ENCODE results near the gene REEP1.
"Not testable (repeated sequence)": the region's sequence is repeated elsewhere in the genome, so short reads cannot be mapped to it uniquely, and the experiment has no call there.

Gene REEP1

GRCh38 chr2:86232373-86232784 is 105.0 kb downstream of the REEP1 start:
- no peak for DNase-seq (ENCODE audit: insufficient read length, low spot score)
- FAIRE-seq, result no peak
- no peak for TF ChIP-seq PAX5 (IDR thresholded peaks at IDR 0.05; ENCODE audit: insufficient read depth, low read length, severe bottlenecking)
- no peak for TF ChIP-seq POLR2AphosphoS5 (IDR thresholded peaks at IDR 0.05; ENCODE audit: low read depth, low read length)
- TF ChIP-seq SPI1 (IDR thresholded peaks at IDR 0.05; ENCODE audit: low read depth, low read length), result no peak
- no peak for TF ChIP-seq POLR2A (IDR thresholded peaks at IDR 0.05; ENCODE audit: low read depth, low read length)

DNA sequence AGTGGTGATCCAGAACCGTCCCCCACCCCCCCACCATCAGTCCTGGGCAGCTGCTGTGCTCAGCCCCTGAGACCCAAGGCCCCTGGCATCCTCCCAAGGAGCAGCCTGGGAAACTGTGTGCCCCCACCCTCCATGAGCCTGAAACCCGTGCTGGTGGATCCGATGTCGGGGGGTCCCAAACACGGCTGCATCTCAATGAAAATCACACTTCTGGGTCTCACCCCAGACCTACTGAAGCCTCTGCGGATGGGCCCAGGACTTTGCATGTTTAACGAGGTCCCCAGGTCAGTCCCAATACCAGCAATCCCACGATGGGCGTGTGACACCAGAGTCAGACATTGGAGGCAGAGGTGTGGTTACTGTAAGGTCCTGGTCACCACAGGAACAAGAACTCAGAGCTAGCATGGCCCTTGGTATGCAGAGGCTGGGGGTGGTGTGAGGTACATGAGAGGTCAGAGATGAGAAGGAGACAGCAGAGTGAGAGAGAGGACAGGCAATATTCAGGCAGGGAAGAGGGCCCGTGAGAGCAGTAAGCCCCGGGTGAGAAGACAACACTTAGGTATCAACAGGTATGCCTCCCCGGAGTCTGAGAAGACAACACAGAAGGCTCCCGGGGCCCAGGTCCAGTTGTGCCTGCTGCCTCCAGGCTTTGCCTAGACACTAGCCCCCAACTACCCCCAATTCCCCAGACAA is 105.6 kb downstream of the REEP1 start:
- DNase-seq (ENCODE audit: insufficient read length, low spot score) (no peak), FAIRE-seq (no peak)
- TF ChIP-seq SPI1 (IDR thresholded peaks at IDR 0.05; ENCODE audit: low read depth, low read length) (no peak), PAX5 (IDR thresholded peaks at IDR 0.05; ENCODE audit: insufficient read depth, low read length, severe bottlenecking) (no peak), POU2F2 (IDR thresholded peaks at IDR 0.05; ENCODE audit: low read depth, low read length) (no peak), POLR2A (IDR thresholded peaks at IDR 0.05; ENCODE audit: low read depth, low read length) (no peak), POLR2AphosphoS5 (IDR thresholded peaks at IDR 0.05; ENCODE audit: low read depth, low read length) (no peak), TAF1 (IDR thresholded peaks at IDR 0.05; ENCODE audit: low read depth, low read length) (no peak)

DNA sequence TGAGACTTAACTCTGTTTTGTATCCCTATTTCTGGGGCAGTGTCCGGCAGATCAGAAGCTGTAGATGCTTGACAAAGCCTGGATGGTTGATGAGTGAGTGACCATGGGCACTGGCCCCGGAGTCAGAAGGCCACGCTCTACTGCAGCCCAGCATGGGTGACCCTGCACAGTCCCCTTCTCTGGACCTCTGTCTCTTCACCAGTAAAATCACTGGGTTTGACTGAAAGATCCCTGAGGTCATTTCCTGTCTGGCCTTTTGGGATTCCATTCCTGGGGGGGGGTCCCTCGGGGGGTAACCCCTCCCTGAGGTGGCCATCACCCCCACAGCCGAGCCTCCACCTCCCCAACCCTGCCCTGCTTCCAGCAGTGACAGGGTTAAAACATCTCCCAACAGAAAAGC is 106.5 kb downstream of the REEP1 start:
- no peak for TF ChIP-seq POU2F2 (IDR thresholded peaks at IDR 0.05; ENCODE audit: low read depth, low read length)
- no peak for TF ChIP-seq SPI1 (IDR thresholded peaks at IDR 0.05; ENCODE audit: low read depth, low read length)
- TF ChIP-seq TAF1 (IDR thresholded peaks at IDR 0.05; ENCODE audit: low read depth, low read length), result no peak
- TF ChIP-seq POLR2AphosphoS5 (IDR thresholded peaks at IDR 0.05; ENCODE audit: low read depth, low read length), result no peak
- TF ChIP-seq POLR2A (IDR thresholded peaks at IDR 0.05; ENCODE audit: low read depth, low read length), result no peak
- TF ChIP-seq PAX5 (IDR thresholded peaks at IDR 0.05; ENCODE audit: insufficient read depth, low read length, severe bottlenecking), result no peak
- DNase-seq (ENCODE audit: insufficient read length, low spot score) (no peak), FAIRE-seq (no peak)

DNA sequence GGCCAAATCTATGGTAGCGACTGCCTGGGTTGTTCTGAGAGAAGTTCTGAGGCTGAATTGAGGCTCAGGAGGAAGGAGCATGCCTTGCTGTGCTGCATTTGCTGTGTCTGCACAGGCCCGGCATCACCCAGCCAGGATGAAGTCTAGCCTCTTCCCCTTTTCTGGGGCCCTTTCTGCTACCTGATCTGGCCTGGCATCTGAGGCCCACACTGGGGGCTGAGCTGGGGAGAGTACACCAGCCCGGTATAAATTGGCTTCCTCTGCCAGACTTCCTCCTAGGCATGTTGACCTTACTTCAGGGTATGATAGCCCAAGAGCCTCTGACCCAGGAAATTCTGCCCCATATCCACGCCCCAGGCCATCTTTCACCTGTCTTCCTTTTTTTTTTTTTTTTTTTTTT is 108.2 kb downstream of the REEP1 start:
- FAIRE-seq (peak; percentile 91), DNase-seq (ENCODE audit: insufficient read length, low spot score) (no peak)
- no peak for TF ChIP-seq POLR2A (IDR thresholded peaks at IDR 0.05; ENCODE audit: low read depth, low read length)
- no peak for TF ChIP-seq POLR2AphosphoS5 (IDR thresholded peaks at IDR 0.05; ENCODE audit: low read depth, low read length)
- no peak for TF ChIP-seq POU2F2 (IDR thresholded peaks at IDR 0.05; ENCODE audit: low read depth, low read length)
- TF ChIP-seq SPI1 (IDR thresholded peaks at IDR 0.05; ENCODE audit: low read depth, low read length), result peak; percentile 77
- TF ChIP-seq PAX5 (IDR thresholded peaks at IDR 0.05; ENCODE audit: insufficient read depth, low read length, severe bottlenecking), result no peak

GRCh38 chr2:86228574-86228973 is 108.9 kb downstream of the REEP1 start:
- not testable (repeated sequence) for FAIRE-seq; DNase-seq (ENCODE audit: insufficient read length, low spot score)

DNA sequence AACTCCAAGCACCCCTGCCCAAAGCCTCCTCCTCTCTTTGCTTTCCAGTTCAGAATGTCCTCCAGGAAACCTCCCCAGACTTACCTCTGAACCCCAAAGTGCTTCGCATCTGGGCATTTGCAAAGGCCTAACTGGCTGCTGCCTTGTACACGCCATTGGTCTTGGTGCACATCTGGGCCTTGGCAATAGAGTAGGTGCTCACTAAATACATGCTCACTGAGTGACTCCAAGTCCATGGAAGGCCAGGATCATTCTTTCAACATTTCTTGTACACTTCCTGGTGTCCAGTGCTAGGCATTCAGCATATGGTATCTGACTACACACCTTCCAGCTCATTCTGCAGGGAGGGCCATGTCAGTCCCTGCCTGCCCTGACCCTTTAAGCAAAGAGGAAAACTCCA is 109.7 kb downstream of the REEP1 start:
- FAIRE-seq, result no peak
- DNase-seq (ENCODE audit: insufficient read length, low spot score), result no peak
- no peak for TF ChIP-seq PAX5 (IDR thresholded peaks at IDR 0.05; ENCODE audit: insufficient read depth, low read length, severe bottlenecking)
- TF ChIP-seq TAF1 (IDR thresholded peaks at IDR 0.05; ENCODE audit: low read depth, low read length), result no peak
- TF ChIP-seq POU2F2 (IDR thresholded peaks at IDR 0.05; ENCODE audit: low read depth, low read length), result no peak
- no peak for TF ChIP-seq POLR2AphosphoS5 (IDR thresholded peaks at IDR 0.05; ENCODE audit: low read depth, low read length)

- FAIRE-seq, result peak; percentile 31
- TF ChIP-seq POLR2A (IDR thresholded peaks at IDR 0.05; ENCODE audit: low read depth, low read length) (no peak), POU2F2 (IDR thresholded peaks at IDR 0.05; ENCODE audit: low read depth, low read length) (no peak), TAF1 (IDR thresholded peaks at IDR 0.05; ENCODE audit: low read depth, low read length) (no peak), PAX5 (IDR thresholded peaks at IDR 0.05; ENCODE audit: insufficient read depth, low read length, severe bottlenecking) (no peak), POLR2AphosphoS5 (IDR thresholded peaks at IDR 0.05; ENCODE audit: low read depth, low read length) (no peak), SPI1 (IDR thresholded peaks at IDR 0.05; ENCODE audit: low read depth, low read length) (no peak)
- no peak for DNase-seq (ENCODE audit: insufficient read length, low spot score)
These were observed 110.5 kb downstream of the REEP1 start for GRCh38 chr2:86226636-86227520.

GRCh38 chr2:86226070-86226469 is 111.4 kb downstream of the REEP1 start:
- no peak for TF ChIP-seq POLR2AphosphoS5 (IDR thresholded peaks at IDR 0.05; ENCODE audit: low read depth, low read length)
- TF ChIP-seq POLR2A (IDR thresholded peaks at IDR 0.05; ENCODE audit: low read depth, low read length), result no peak
- no peak for TF ChIP-seq PAX5 (IDR thresholded peaks at IDR 0.05; ENCODE audit: insufficient read depth, low read length, severe bottlenecking)
- no peak for TF ChIP-seq POU2F2 (IDR thresholded peaks at IDR 0.05; ENCODE audit: low read depth, low read length)
- TF ChIP-seq TAF1 (IDR thresholded peaks at IDR 0.05; ENCODE audit: low read depth, low read length), result no peak
- TF ChIP-seq SPI1 (IDR thresholded peaks at IDR 0.05; ENCODE audit: low read depth, low read length), result peak; percentile 85
- DNase-seq (ENCODE audit: insufficient read length, low spot score), result no peak
- no peak for FAIRE-seq

DNA sequence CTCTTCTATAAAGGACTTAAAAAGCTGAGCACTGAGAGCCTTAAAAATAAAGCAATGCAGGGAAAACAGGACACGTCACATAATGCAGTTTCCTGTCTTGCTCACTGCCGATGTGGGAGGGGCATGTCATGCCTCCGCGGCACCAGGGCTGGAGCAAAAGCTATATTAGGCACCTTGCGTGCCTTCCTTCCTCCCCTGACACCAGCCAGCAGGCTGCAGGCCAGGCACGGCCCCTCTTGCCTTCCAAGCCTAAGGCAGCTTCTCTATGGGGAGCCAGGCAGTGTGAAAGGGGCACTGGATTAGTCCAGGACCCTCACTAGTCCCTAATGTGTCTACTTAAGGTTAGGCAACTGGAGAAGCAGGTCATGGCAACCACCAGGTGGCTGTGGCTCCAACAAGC is 111.8 kb downstream of the REEP1 start:
- TF ChIP-seq POLR2A (IDR thresholded peaks at IDR 0.05; ENCODE audit: low read depth, low read length), result no peak
- TF ChIP-seq POU2F2 (IDR thresholded peaks at IDR 0.05; ENCODE audit: low read depth, low read length), result no peak
- no peak for TF ChIP-seq TAF1 (IDR thresholded peaks at IDR 0.05; ENCODE audit: low read depth, low read length)
- no peak for TF ChIP-seq POLR2AphosphoS5 (IDR thresholded peaks at IDR 0.05; ENCODE audit: low read depth, low read length)
- TF ChIP-seq SPI1 (IDR thresholded peaks at IDR 0.05; ENCODE audit: low read depth, low read length), result no peak
- TF ChIP-seq PAX5 (IDR thresholded peaks at IDR 0.05; ENCODE audit: insufficient read depth, low read length, severe bottlenecking), result no peak
- peak; percentile 91 for FAIRE-seq
- peak; percentile 49 for DNase-seq (ENCODE audit: insufficient read length, low spot score)
